Keratinocyte (primary cell): ENCODE results near the gene ADAMTSL4.

ENCODE experiments used
- EZH2 ChIP-seq: IDR thresholded peaks from one replicate; pipeline ENCODE4 v1.6.1; 2012; ENCODE audit warnings: inconsistent platforms, mild to moderate bottlenecking, low read length, moderate library complexity
- TF ChIP-seq, protein P1 (sequence below), 3 experiments: IDR thresholded peaks in 1 of 3; conservative IDR thresholded peaks in 1 of 3; optimal IDR thresholded peaks in 1 of 3; 2 replicates in 2 of 3; 3 replicates in 1 of 3; pipeline versions ENCODE3 to v1.5.1; 2011; ENCODE audit warnings: low read length in 3 of 3, mild to moderate bottlenecking in 3 of 3, moderate library complexity in 2 of 3, control low read depth in 1 of 3, inconsistent platforms in 1 of 3; ENCODE audit not compliant: insufficient read depth in 2 of 3; ENCODE audit errors: extremely low read depth in 1 of 3

DNA sequence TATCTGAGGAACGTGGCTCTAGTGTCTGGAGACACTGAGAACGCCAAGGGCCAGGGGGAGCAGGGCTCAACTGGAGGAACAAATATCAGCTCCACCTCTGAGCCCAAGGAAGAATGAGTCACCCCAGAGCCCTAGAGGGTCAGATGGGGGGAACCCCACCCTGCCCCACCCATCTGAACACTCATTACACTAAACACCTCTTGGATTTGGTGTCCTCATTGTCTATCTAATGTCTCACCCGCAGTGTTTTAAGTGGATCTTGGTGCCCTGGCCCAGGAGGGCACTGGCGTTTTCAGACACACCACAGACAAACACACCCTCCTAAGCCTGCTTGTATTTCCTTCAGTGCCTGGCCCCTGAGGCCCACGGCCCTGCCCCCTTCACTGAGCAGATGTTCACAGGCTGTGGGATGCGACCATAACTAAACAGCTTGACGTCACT, 35.8 kb upstream of the ADAMTSL4 start:
- TF ChIP-seq, protein P1, sequence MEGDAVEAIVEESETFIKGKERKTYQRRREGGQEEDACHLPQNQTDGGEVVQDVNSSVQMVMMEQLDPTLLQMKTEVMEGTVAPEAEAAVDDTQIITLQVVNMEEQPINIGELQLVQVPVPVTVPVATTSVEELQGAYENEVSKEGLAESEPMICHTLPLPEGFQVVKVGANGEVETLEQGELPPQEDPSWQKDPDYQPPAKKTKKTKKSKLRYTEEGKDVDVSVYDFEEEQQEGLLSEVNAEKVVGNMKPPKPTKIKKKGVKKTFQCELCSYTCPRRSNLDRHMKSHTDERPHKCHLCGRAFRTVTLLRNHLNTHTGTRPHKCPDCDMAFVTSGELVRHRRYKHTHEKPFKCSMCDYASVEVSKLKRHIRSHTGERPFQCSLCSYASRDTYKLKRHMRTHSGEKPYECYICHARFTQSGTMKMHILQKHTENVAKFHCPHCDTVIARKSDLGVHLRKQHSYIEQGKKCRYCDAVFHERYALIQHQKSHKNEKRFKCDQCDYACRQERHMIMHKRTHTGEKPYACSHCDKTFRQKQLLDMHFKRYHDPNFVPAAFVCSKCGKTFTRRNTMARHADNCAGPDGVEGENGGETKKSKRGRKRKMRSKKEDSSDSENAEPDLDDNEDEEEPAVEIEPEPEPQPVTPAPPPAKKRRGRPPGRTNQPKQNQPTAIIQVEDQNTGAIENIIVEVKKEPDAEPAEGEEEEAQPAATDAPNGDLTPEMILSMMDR (optimal IDR thresholded peaks at IDR 0.05 in 1 of 3, IDR thresholded peaks at IDR 0.05 in 1 of 3, conservative IDR thresholded peaks at IDR 0.05 in 1 of 3; ENCODE audit: extremely low read depth in 1 of 3, insufficient read depth in 2 of 3, low read length in 3 of 3), result no peak
- no peak for TF ChIP-seq EZH2
